IMR-90 (cell line): ENCODE data around the gene CEP170. TPM values are rescaled to one million over a fixed set of nuclear protein-coding genes. Genes with fewer than 3 reads are reported as not detected.

Source experiments
- ATAC-seq: fragments of 200-7000 bp; cut with Tn5 transposase; 2 replicates; pipeline ENCODE4 v1.9.1; 2020; ENCODE audit warnings: low read depth, mild to moderate bottlenecking, moderate library complexity
- BruUV-seq: library from RNA; stranded (reverse); fragments of 400-500 nt; replicated peaks from 2 replicates; lab custom pipeline; 2021; lab: Mats Ljungman, UMichigan
- CTCF ChIA-PET: fragments of 300-600 bp; formaldehyde crosslinking; extraction: SDS; loops from one replicate; lab custom pipeline; 2021; ENCODE audit warnings: antibody characterized with exemption; lab: Yijun Ruan, JAX
- POLR2A ChIA-PET: fragments of 300-600 bp; sonication (Branson Sonifier 250); formaldehyde crosslinking; loops from one replicate; lab custom pipeline; 2022; ENCODE audit warnings: antibody characterized with exemption; ENCODE audit not compliant: unreplicated experiment; lab: Charles Lee
- DNase-seq: peaks from one replicate; pipeline ENCODE4 v3.0.0; 2013
- H2AFZ ChIP-seq: replicated peaks from 2 replicates; pipeline ENCODE3; 2013; ENCODE audit warnings: low read length, mild to moderate bottlenecking; ENCODE audit not compliant: poor library complexity
- H2AK5ac ChIP-seq: 2 replicates; pipeline ENCODE4 v1.6.1; 2013; ENCODE audit warnings: low read depth, low read length, inconsistent platforms
- H2AK9ac ChIP-seq: replicated peaks from 2 replicates; pipeline ENCODE3; 2013; ENCODE audit warnings: mild to moderate bottlenecking, low read depth, low read length, moderate library complexity; ENCODE audit not compliant: poor library complexity
- H2BK120ac ChIP-seq: 2 replicates; pipeline ENCODE4 v1.6.1; 2013; ENCODE audit warnings: low read depth, low read length, inconsistent platforms
- H2BK15ac ChIP-seq: 3 replicates; pipeline ENCODE4 v1.6.1; 2013; ENCODE audit warnings: low read depth, low read length, inconsistent platforms
- H2BK20ac ChIP-seq: 2 replicates; pipeline ENCODE4 v1.6.1; 2013; ENCODE audit warnings: low read depth, mild to moderate bottlenecking, inconsistent platforms, low read length, moderate library complexity
- H2BK5ac ChIP-seq: 2 replicates; pipeline ENCODE4 v1.6.1; 2013; ENCODE audit warnings: mild to moderate bottlenecking, low read depth, low read length, inconsistent platforms; ENCODE audit not compliant: poor library complexity, severe bottlenecking
- H3K14ac ChIP-seq: replicated peaks from 2 replicates; pipeline ENCODE4 v1.6.1; 2013; ENCODE audit warnings: low read depth, low read length, inconsistent platforms
- H3K18ac ChIP-seq: 2 replicates; pipeline ENCODE4 v1.6.1; 2013; ENCODE audit warnings: low read depth, low read length, control low read depth
- H3K23ac ChIP-seq: 2 replicates; pipeline ENCODE4 v1.6.1; 2013; ENCODE audit warnings: low read depth, low read length, inconsistent platforms
- H3K27ac ChIP-seq: 2 replicates; pipeline ENCODE4 v1.5.1; 2013; ENCODE audit warnings: mild to moderate bottlenecking, control low read depth, low read length; ENCODE audit not compliant: insufficient read depth
- H3K27me3 ChIP-seq: 2 replicates; pipeline ENCODE4 v1.6.1; 2013; ENCODE audit warnings: low read length; ENCODE audit not compliant: control insufficient read depth, insufficient read depth
- H3K36me3 ChIP-seq: 2 replicates; pipeline ENCODE4 v1.6.1; 2013; ENCODE audit warnings: low read length, mixed read lengths; ENCODE audit not compliant: control insufficient read depth, insufficient read depth
- H3K4ac ChIP-seq: 2 replicates; pipeline ENCODE4 v1.6.1; 2013; ENCODE audit warnings: low read depth, low read length, inconsistent platforms
- H3K4me1 ChIP-seq: 2 replicates; pipeline ENCODE4 v1.6.1; 2013; ENCODE audit warnings: low read length, mixed read lengths; ENCODE audit not compliant: control insufficient read depth, insufficient read depth
- H3K4me2 ChIP-seq: 2 replicates; pipeline ENCODE4 v1.6.1; 2013; ENCODE audit warnings: low read depth, mild to moderate bottlenecking, control low read depth, low read length, moderate library complexity
- H3K4me3 ChIP-seq: 2 replicates; pipeline ENCODE4 v1.5.1; 2013; ENCODE audit warnings: low read depth, mild to moderate bottlenecking, control low read depth, low read length, moderate library complexity; ENCODE audit not compliant: insufficient read depth
- H3K56ac ChIP-seq: 2 replicates; pipeline ENCODE4 v1.6.1; 2013; ENCODE audit warnings: low read length, inconsistent platforms; ENCODE audit not compliant: insufficient read depth; ENCODE audit errors: extremely low read depth
- H3K79me1 ChIP-seq, 2 experiments: 2 replicates each; pipeline ENCODE4 v1.6.1; 2013; ENCODE audit warnings: low read length in 2 of 2, inconsistent platforms in 1 of 2, low read depth in 1 of 2
- H3K9ac ChIP-seq: 2 replicates; pipeline ENCODE4 v1.6.1; 2013; ENCODE audit warnings: low read depth, low read length, control low read depth
- H3K9me1 ChIP-seq: 2 replicates; pipeline ENCODE4 v1.6.1; 2013; ENCODE audit warnings: low read length, inconsistent platforms; ENCODE audit not compliant: insufficient read depth
- H3K9me3 ChIP-seq: 2 replicates; pipeline ENCODE4 v1.6.1; 2013; ENCODE audit warnings: low read length; ENCODE audit not compliant: control insufficient read depth, insufficient read depth
- H4K20me1 ChIP-seq: 2 replicates; pipeline ENCODE4 v1.6.1; 2013; ENCODE audit warnings: low read length, inconsistent platforms; ENCODE audit not compliant: insufficient read depth
- H4K5ac ChIP-seq: 2 replicates; pipeline ENCODE4 v1.6.1; 2013; ENCODE audit warnings: mild to moderate bottlenecking, low read depth, low read length, control low read depth
- H4K8ac ChIP-seq, 2 experiments: 2 replicates each; pipeline ENCODE4 v1.6.1; 2013; ENCODE audit warnings: low read depth in 2 of 2, low read length in 2 of 2, control low read depth in 1 of 2, inconsistent platforms in 1 of 2
- H4K91ac ChIP-seq: 2 replicates; pipeline ENCODE4 v1.6.1; 2013; ENCODE audit warnings: low read depth, low read length, inconsistent platforms; ENCODE audit not compliant: insufficient read depth
- SMC3 ChIP-seq: fragments of 150-350 bp; IDR thresholded peaks from 2 replicates; pipeline ENCODE4 v1.6.1; 2016; ENCODE audit warnings: low read depth, mild to moderate bottlenecking, antibody characterized with exemption, low read length, moderate library complexity
- dilution Hi-C: fragments of 300-500 bp; cut with HindIII; formaldehyde crosslinking; loops from one replicate; pipeline ENCODE4 v1.14.3; 2018; ENCODE audit warnings: low sequenced_read_pairs; ENCODE audit not compliant: unreplicated experiment
- in situ Hi-C: fragments of 300-500 bp; cut with MboI; formaldehyde crosslinking; loops from 3 replicates; pipeline ENCODE4 v1.14.3; 2019; ENCODE audit warnings: low sequenced_read_pairs, inconsistent platforms, mixed read lengths
- intact Hi-C: fragments of 100-400 bp; cut with micrococcal nuclease; formaldehyde crosslinking; loops from 2 replicates; pipeline ENCODE4 v1.10.0; 2022
- polyA plus RNA-seq, 3 experiments: library from polyadenylated mRNA; depleted of rRNA; stranded (reverse); fragments of >200 nt; gene quantifications; 2 replicates each; pipeline ENCODE4 v1.2.3, GENCODE V29; 2012; ENCODE audit warnings: low replicate concordance in 1 of 3
- total RNA-seq: library from RNA; depleted of rRNA; stranded (reverse); fragments of >200 nt; gene quantifications from 2 replicates; pipeline ENCODE4 v1.2.3, GENCODE V29; 2012

Gene CEP170
- total and polyA plus RNA-seq, 2 of the 4 experiments (the other 2 are of a cell fraction) = 65.8 to 151 TPM

GRCh38 chr1:243218059-243218458 lies 37.0 kb downstream of the CEP170 start:
- no peak overlapping the region for H3K9ac ChIP-seq
- H3K56ac ChIP-seq = no peak overlapping the region
- peaks cover 20% of the 10 kb centered on the region for H3K36me3 ChIP-seq
- dilution Hi-C loops = no loop called here
- no peak overlapping the region for H3K4me3 ChIP-seq
- TF ChIP-seq SMC3 = no peak
- no peak overlapping the region for H4K8ac ChIP-seq
- H2AFZ ChIP-seq = no peak overlapping the region
- peaks cover 4% of the 10 kb centered on the region; the same call in 1 of the 2 replicates for H4K20me1 ChIP-seq
- H2AK9ac ChIP-seq = no peak overlapping the region
- H3K9me1 ChIP-seq = no peaks in the 10 kb centered on the region
- H3K9me3 ChIP-seq = no peaks in the 10 kb centered on the region
- H3K4me2 ChIP-seq = no peak overlapping the region
- H3K27ac ChIP-seq = no peak overlapping the region
- no peak for DNase-seq
- no TSS peak for BruUV-seq
- no peak overlapping the region for H2BK15ac ChIP-seq
- H3K14ac ChIP-seq = no peak overlapping the region
- H3K4me1 ChIP-seq = peaks cover 3% of the 10 kb centered on the region
- no peak overlapping the region for H2AK5ac ChIP-seq
- no peak overlapping the region for H4K5ac ChIP-seq
- no peak overlapping the region for H3K23ac ChIP-seq
- intact Hi-C loops = loop anchor here (5.0 kb wide), 1 partner anchor 34 kb away; no protein-coding TSS in a partner anchor
- ChIA-PET CTCF (no interaction called here), POLR2A (no interaction called here)
- ATAC-seq = no peak
- H3K27me3 ChIP-seq = no peaks in the 10 kb centered on the region
- H2BK120ac ChIP-seq = no peak overlapping the region
- H2BK5ac ChIP-seq = no peak overlapping the region
- no peak overlapping the region for H2BK20ac ChIP-seq
- no peak overlapping the region for H4K91ac ChIP-seq
- no peak overlapping the region for H3K4ac ChIP-seq
- peaks cover 0 to 23% of the 10 kb centered on the region in 2 experiments; a peak in 3 of 4 replicates for H3K79me1 ChIP-seq
- in situ Hi-C loops = no loop called here
- no peak overlapping the region for H3K18ac ChIP-seq
